GM19395 (cell line): ENCODE results near the gene SECISBP2.

Experiments used
- ATAC-seq: cut with Tn5 transposase; IDR thresholded peaks from one replicate; pipeline ENCODE4 v1.9.1; 2021; ENCODE audit warnings: mild to moderate bottlenecking, moderate library complexity; ENCODE audit not compliant: unreplicated experiment

The SECISBP2 gene

DNA sequence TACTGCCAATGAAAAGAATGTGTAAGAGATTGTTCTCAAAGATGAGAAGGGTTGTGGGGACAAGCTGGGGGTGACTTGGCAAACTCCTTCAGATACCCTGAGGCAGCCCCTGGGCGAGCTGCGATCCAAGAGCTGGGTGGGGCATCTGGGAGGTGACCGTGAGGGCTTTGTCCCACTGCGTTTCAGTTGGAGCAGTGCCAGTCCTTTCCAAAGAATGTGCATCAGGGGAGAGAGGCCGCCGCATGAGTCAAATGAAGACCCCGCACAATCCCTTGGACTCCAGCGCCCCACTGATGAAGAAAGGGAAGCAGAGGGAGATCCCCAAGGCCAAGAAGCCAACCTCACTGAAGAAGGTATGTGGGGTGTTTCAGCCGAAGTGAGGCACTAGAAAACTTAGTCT is 28.4 kb downstream of the SECISBP2 start:
- no peak for ATAC-seq

DNA sequence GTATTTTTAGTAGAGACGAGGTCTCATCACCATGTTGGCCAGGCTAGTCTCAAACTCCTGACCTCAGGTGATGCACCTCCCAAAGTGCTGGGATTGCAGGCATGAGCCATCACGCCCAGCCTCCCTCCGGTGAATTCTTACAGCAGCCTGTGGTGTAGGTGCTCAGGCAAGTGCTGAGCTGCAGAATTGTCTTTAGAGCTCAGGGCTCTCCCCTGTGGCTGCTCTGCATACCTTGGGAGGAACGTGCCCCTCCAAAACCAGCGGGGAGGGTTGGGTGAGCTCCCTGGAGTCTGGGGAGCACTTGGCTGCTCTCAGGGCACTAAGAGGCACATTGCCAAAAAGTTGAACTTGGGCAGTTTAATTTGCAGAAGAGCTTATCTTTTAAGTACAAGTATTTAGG is 29.4 kb downstream of the SECISBP2 start:
- ATAC-seq = no peak

DNA sequence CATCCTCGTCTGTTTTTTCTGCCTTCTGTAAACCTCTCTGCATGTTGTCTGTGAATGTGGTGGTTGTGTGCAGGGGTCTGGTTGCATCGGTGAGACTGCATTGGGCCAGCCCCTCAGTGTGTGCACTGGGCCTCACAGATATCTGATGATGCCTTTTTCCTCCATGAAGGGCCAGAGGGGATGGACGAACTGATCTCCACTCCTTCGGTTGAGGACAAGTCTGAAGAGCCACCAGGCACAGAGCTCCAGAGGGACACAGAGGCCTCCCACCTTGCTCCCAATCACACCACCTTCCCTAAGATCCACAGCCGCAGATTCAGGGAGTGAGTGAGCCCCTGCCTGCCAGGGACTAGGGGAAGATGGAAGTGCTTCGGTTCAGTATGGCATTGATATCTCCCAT is 31.3 kb downstream of the SECISBP2 start:
- ATAC-seq = no peak

DNA sequence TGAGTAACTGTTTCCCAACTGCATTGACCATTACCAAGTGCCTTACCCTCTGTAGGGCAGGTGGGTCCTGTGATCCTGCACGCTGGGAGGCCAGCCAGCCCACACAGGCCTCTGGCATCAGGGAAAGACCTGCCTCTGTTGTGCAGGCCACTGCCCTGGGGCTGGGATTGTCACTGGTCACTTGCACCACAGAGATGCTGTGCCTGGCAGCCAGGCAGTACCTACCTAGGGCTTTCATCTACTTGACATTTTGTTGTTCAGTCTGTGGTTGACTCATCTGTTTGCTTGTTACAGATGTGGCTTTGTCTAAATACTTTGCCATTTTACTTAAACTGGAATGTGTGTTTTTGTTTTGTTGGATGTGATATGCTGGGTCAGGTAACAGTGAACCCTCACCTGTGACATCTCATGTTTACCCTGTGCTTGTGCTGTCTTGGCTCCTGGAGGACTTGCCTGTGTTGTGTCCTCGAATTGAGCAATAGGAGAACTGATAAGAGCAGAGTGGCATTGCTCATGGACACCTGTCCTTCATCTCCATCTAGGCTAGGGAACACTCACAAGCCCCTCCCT is 32.8 kb downstream of the SECISBP2 start:
- ATAC-seq = no peak

DNA sequence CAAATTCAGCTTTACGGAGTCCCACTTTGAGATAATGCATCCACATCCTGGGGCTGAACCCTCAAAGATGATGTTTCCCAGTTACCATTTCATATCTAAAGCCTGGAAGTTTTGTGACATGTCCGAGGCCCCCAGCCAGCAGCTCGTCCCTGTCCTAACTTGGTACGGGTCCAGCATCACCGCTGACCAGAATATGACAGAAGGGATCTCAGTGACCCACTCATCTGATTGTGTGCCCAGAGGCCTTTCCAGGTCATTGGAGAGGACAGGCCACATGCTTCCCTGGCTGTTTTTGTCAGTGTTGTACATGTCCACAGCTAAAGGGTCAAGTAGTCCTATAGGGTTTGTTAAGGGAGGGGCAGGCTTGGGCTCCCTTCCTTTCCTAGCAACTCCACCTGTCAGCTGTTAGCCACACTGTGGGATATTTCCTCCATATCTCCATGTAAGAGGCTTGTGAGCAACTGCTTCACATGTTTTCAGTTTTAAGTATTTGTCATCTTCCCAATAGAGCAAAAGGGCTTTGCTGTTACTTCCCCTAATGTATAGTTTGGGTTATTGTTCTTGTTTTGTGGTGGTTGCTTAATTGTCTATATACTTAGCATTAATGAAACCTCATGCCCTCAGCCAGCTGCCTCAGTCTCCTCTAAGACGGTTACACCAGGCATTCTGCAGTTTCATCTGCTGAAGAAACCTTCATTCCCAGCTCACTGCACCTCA is 33.4 kb downstream of the SECISBP2 start:
- no peak for ATAC-seq

DNA sequence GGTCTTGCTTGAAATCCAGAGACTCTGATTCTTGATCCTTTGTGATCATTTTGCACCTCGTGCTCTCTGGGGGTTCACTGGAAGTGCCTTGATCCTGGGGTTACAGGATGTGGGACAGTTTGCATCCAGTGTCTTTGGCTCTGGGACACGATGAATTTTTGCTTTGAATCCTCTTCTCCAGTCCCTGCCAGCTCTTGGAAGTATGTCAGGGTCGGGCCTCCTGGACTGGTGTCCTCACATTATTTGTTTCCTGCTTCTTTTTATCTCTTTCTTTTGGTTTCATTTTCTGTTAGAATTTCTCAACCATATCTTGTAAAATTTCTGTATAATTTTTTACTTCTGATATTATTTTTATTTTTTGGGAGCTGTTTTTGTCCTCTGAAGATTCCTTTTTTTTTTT is 34.2 kb downstream of the SECISBP2 start:
- no peak for ATAC-seq

DNA sequence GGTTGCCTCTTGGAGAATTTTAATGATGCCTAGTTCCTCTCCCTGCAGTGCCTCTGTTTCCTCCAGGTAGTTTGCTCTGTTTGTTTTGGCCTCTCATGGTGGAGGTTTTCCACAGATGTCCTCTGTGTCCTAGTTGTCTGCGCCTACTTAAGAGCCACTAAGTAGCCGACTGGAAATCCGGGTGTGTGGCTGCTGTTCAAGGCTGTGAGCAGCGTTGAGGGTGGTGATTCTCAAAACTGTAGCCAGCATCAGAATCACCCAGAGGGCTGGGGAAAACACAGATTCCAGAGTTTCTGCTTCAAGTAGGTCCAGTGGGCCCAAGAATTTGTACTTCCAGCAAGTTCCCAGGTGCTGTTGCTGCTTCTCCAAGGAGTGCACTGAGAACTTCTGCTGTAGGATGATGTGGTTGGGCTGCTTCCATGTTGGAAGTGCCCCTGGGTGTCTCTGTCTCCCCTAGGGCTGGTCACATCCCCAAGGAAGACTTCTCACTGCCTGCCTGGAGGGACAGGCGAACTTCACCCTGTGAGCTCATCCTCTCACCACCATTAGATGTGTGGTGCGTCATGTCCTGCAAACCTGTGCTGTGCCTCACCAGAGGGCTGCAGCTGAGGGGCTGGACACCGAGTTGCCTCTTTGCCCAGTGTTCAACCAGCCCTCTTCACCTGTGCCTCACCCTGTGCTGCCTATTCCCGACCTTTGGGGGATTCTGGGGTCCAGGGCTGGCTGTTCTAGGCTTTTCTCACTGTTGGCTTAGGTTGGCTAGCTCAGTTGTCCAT is 34.8 kb downstream of the SECISBP2 start:
- no peak for ATAC-seq

DNA sequence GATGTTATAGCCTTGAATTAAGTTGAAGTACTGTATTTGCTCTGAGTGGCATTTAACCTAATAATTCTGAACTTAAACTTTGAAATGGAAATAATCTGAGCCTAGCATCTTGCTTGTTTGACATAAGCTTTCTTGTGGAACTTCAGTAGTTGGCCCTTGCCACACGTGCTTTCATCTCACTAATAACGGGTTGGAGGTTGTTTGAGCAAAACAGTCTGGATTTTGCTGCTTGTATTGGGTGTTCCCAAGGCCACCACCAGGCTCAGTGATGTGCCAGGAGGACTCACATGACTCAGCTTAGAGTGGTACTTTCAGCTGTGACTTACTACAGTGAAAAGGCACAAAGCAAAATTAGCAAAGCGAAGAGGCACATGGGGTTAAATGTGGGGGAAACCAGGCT is 35.7 kb downstream of the SECISBP2 start:
- ATAC-seq = no peak

DNA sequence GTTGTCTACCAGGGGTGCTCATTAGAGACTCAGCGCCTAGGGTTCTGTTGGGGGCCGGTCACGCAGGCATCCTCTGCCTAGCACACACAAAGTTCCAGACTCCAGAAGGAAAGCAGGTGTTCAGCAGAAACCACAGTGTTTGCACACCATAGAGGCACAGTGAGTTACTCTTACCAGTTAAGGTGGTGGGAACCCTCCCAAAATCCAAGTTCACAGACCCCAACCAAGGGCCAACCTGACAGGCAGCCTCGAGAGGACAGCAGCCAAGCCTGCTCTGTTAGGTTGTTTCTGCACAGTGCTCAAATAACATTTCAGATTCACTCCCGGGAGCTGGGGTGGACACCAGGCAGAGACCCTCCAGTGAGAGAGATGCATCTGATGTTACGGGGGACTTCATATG is 36.2 kb downstream of the SECISBP2 start:
- no peak for ATAC-seq

DNA sequence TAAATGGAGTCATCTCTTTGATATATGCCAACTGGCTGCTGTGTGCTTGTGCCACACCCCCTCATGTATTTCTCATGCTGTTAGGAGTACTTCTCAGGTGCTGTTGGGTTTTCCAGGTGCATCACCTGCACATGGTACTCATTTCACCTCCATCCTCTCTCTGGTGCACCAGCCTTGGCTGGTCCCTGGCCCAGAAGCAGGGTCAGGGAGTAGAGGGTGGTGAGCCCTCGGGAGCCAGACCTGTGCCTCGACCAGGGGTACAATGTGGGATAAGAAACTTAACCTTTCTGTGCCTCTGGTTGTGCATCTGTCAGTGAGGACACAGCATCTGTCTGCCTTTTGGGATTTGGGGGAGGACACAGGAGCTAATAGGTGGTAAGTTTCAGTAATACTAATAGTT is 38.5 kb downstream of the SECISBP2 start:
- ATAC-seq = no peak

DNA sequence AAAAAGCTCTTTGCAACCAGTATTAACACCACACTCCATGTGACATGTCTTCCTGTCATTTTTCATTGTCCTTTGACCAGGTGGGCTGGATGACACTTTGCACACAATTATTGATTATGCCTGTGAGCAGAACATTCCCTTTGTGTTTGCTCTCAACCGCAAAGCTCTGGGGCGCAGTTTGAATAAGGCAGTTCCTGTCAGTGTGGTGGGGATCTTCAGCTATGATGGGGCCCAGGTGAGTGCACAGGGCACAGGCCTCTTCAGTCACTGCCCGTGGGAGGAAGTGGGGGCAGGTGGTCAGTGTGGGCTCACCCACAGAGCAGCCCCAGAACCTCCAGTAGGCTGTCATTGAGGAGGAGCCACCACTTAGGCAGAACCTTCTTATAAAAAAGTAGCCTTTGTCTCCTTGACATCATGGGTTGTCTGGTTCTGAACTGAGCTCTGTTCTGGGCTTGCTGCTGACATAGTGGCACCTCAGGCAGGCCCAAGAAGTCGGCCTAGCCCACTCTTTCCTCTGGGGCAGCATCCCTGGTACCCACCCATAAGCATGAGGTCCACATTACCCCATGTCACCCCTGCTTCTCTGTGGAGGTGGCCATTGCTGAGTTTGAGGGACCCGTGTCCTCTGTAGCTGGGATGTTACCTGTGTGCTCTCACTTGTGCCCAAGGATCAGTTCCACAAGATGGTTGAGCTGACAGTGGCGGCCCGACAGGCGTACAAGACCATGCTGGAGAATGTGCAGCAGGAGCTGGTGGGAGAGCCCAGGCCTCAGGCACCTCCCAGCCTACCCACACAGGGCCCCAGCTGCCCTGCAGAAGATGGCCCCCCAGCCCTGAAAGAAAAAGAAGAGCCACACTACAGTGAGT is 39.3 kb downstream of the SECISBP2 start:
- ATAC-seq = no peak

DNA sequence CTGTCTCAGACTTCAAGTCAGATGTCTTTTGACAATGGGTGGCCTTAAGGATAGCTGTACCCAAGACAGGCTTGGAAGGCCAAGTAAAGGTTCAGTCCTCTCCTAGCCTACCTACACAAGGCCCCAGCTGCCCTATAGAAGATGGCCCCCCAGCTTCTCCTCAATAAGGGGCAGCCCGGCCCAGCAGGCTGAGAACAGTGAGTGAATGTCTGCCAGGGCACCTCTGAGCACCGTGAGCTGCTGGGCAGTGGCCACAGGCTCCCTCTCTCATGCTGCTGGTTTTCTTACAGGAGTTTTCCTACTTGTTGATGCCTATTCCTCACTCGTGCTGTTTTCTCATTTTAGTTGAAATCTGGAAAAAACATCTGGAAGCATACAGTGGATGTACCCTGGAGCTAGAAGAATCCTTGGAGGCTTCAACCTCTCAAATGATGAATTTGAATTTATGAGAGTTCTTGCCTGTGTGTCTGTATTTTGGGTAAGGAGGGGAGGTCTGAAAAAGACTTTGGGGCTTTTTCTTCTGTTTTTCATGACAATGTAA is 40.1 kb downstream of the SECISBP2 start:
- no peak for ATAC-seq

DNA sequence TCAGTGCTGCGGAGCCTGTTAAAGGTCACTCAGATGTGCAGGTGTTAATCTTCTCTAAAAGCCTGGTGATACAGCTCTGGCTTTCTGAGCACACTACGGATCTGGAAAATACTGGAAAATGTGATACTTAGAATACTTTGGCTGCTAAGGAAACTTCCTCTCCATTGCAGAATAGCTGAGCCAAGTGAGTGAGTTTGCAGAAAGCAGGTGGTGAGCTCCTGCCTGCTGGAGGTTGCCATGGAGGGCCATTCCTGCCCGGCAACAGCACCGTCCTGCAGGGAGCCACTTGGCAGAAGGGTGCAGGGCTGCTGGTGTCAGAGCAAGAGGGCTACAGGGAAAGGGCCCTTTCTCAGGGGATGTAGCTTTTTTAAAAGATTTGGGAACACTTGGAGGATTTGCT is 40.7 kb downstream of the SECISBP2 start:
- ATAC-seq = no peak

DNA sequence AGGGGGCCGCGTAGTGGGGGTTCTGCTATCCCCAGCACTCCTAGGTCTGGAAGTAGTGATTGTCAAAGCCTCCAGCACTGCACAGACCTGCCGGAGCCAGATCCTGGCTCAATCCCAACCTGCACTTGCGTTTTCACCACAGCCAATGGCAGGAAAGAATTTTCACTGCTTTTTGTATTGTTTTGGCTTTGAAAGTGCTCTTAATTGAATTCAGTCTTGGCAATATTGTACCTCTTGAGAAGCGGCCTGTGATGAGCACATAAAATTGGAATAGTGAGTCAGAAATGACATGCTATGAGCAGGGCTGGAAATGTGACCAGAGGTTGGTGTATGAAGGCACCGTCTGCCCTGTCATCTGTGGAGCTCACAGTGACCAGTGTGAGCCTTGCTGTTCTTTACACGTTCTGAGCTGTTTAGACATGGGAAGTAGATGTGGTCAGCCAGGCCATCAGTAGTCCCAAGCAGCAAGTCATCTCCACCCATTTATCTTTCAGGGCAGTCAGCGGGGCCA is 41.5 kb downstream of the SECISBP2 start:
- ATAC-seq = no peak

DNA sequence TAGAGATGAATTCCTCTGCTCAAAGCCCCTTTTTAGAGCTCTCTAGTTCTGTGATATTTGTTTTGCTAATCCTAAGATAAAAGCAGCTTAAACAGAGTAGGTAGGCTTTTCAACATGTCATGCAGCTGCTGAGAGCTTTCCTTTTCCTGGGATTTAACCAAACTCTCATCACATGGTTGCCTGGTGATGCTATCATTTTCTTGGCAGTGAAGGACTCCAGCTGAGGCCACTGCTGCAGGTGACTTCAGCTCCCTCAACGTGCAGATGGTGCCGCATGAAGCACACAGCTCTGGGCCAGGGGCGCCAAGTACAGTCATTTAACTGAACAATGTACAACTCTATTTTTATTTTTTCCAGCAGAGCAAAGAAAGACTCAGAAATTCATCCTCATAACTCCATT is 42.2 kb downstream of the SECISBP2 start:
- no peak for ATAC-seq

DNA sequence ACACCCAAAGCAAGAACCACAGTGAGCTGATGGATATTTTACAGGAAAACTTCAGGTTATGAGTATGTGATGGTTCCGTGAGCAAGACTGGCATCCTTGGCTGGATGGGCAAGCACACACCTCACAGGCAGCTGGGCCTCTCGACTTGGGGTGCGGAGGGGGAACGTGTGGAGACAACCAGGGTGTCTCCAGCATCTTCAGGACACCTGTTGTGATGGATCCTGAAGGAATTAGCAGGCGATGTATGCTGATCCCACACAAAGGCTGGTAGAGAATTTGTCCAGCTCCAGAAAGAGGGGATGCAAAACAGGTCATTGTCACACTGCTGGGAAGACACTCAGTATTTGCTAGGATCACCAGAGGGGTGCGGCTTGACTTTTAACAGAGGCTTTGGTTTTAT is 42.7 kb downstream of the SECISBP2 start:
- ATAC-seq = no peak

DNA sequence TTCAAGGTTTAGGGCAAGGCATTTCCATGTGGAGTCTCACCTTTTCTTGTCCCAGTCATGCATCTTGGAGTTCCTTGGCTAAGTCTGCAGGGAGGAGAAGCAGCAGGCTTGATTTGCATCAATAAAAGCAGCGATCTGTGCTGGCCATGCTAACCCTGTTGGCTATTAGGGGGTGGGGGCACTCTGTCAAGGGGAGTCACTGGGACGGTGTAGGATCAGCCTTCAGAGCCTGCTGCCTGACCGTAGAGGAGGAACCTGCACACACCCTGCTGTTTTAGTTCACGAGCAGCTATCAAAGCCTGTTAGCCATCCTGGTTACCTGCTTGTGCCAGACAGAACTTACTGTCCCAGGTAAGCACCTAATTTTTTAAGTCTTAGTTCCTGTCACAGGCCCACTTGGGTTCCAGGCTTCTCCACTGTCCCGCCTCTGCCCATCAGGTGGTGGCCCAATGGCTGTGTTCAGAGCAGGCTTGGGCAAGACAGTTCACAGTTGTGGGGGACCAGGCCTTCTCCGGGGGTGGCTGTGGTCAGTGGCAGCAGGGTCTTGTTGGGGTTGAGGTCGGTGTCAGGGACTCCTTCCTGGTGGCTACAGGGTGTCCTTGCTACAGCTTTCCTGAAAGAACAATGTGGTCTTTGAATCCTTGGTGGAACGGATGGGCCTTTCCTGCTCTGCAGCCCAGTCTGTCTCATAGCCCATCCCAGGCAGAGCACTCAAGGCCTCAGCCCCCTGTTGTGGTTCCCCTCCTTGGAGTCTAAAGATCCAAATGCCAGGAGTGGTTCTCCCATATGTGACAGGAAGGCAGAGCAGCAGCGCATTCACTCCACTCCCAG is 43.7 kb downstream of the SECISBP2 start:
- no peak for ATAC-seq

DNA sequence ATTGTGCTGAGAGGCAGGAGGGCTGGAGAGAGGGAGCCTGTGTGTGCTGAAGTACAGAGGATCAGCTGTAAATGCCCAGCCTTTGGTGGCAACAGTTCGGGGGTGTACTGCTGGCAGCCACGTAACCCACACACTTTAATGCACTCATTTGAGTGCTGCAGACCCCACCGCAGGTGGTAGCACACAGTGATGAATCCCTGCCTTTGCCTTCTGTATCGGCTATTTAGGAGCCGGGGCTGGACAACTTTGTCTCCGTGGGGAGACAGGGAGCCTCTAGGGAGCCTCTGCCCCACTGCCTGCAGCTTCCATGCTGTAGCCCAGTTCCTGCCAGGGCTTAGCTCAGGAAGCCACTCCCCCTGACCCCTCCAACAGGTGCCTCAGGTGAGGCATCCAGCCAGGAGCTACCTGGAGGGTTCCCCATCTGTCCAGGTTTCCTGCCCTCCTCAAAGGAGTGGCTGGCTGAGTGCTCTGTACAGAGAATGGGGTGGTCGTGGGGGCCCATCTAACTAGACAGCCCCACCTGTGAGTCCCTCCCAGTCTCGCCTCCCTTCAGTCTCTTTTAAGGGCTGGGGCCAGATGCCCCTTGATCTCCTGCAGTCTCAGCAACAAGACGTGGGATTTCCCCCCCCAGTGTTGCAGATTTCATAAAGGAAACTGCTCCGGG is 44.5 kb downstream of the SECISBP2 start:
- ATAC-seq = no peak

DNA sequence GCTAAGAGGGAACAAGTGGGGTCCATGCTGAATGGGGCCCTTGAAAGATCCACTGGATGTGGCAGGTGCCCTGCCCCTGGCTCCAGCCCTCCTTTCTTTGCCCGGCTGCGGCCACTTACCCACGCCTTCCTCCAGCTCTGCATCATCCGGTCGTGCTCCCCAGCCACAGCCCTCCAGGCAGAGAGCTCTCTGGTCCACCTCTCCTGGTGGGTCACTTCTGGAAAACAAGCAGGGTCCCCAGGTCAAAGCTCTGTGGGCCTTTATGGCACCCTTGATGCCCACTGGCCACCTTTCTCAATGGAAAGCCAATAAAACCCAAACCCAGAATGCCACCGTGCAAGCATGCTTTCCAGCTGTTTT is 45.0 kb downstream of the SECISBP2 start:
- ATAC-seq = no peak
